CD14-positive monocyte (primary cell): Measurements from ENCODE around the gene FGFR3. TPM values are rescaled to one million over a fixed set of nuclear protein-coding genes. Genes with fewer than 3 reads are reported as not detected.

Experiments used
- DNase-seq, 3 donors: peaks; one replicate each; pipeline ENCODE4 v3.0.0-alpha.2; 2011 to 2022
- H2AFZ ChIP-seq: 2 replicates; pipeline ENCODE4 v1.6.0; 2012; ENCODE audit warnings: mild to moderate bottlenecking, low read depth, low read length, inconsistent platforms; ENCODE audit not compliant: insufficient read depth, poor library complexity, severe bottlenecking
- H3K27ac ChIP-seq, 2 donors: 1 replicate in 1 of 2; 2 replicates in 1 of 2; pipeline ENCODE4 v1.5.1; 2012 to 2013; ENCODE audit warnings: low read length in 2 of 2, control low read depth in 1 of 2, inconsistent platforms in 1 of 2, low read depth in 1 of 2, mild to moderate bottlenecking in 1 of 2
- H3K27me3 ChIP-seq, 2 donors: one replicate each; pipeline versions ENCODE4 v1.6.0 to v1.6.1; 2011 to 2013; ENCODE audit warnings: low read length in 2 of 2; ENCODE audit not compliant: control insufficient read depth in 2 of 2, insufficient read depth in 2 of 2
- H3K36me3 ChIP-seq, 2 donors: replicated peaks in 1 of 2; 1 replicate in 1 of 2; 2 replicates in 1 of 2; pipeline versions ENCODE4 v1.5.1 to v1.6.1; 2012 to 2013; ENCODE audit warnings: low read length in 2 of 2, control low read depth in 1 of 2, inconsistent platforms in 1 of 2, mild to moderate bottlenecking in 1 of 2; ENCODE audit not compliant: insufficient read depth in 2 of 2, control insufficient read depth in 1 of 2
- H3K4me1 ChIP-seq, 2 donors: 1 replicate in 1 of 2; 2 replicates in 1 of 2; pipeline versions ENCODE4 v1.5.1 to v1.6.1; 2012 to 2013; ENCODE audit warnings: low read length in 2 of 2, control low read depth in 1 of 2, inconsistent platforms in 1 of 2, mild to moderate bottlenecking in 1 of 2, moderate library complexity in 1 of 2; ENCODE audit not compliant: insufficient read depth in 2 of 2, control insufficient read depth in 1 of 2
- H3K4me2 ChIP-seq: replicated peaks from 2 replicates; pipeline ENCODE3; 2012; ENCODE audit warnings: low read length, moderate library complexity, mild to moderate bottlenecking; ENCODE audit not compliant: poor library complexity, severe bottlenecking; ENCODE audit errors: extremely low read depth
- H3K4me3 ChIP-seq, 3 experiments: fragments of 200-600 bp in 1 of 3; sonication (generic) in 1 of 3; replicated peaks in 1 of 3; 1 replicate in 2 of 3; 2 replicates in 1 of 3; pipeline ENCODE4 v1.5.1; 2011 to 2013; ENCODE audit warnings: low read length in 3 of 3, mild to moderate bottlenecking in 3 of 3, control low read depth in 2 of 3, low read depth in 2 of 3, inconsistent platforms in 1 of 3, moderate library complexity in 1 of 3
- H3K79me2 ChIP-seq: 2 replicates; pipeline ENCODE4 v1.6.0; 2012; ENCODE audit warnings: mild to moderate bottlenecking, control low read depth, inconsistent platforms, low read length, moderate library complexity; ENCODE audit not compliant: insufficient read depth
- H3K9ac ChIP-seq: 2 replicates; pipeline ENCODE4 v1.6.0; 2017; ENCODE audit warnings: low read length, mild to moderate bottlenecking; ENCODE audit not compliant: insufficient read depth, poor library complexity, severe bottlenecking
- H3K9me3 ChIP-seq, 2 donors: replicated peaks in 1 of 2; 1 replicate in 1 of 2; 2 replicates in 1 of 2; pipeline versions ENCODE4 v1.5.1 to v1.6.1; 2012 to 2013; ENCODE audit warnings: low read length in 2 of 2, control low read depth in 1 of 2; ENCODE audit not compliant: control insufficient read depth in 1 of 2, insufficient read depth in 1 of 2
- H4K20me1 ChIP-seq: 2 replicates; pipeline ENCODE4 v1.6.0; 2012; ENCODE audit warnings: mild to moderate bottlenecking, low read length, control low read depth, moderate library complexity; ENCODE audit not compliant: insufficient read depth
- H3K27ac Mint-ChIP-seq, 7 donors: one replicate each; pipeline ENCODE4 v1.8.0; 2020; ENCODE audit warnings: mild to moderate bottlenecking in 7 of 7, mixed read lengths in 7 of 7, moderate library complexity in 6 of 7, inconsistent platforms in 2 of 7
- H3K27me3 Mint-ChIP-seq, 3 donors: one replicate each; pipeline ENCODE4 v1.8.0; 2021 to 2022; ENCODE audit warnings: low read depth in 3 of 3, mild to moderate bottlenecking in 3 of 3, mixed read lengths in 3 of 3, moderate library complexity in 3 of 3, inconsistent platforms in 1 of 3
- H3K36me3 Mint-ChIP-seq, 2 donors: one replicate each; pipeline ENCODE4 v1.8.0; 2020; ENCODE audit warnings: mixed read lengths in 2 of 2, inconsistent platforms in 1 of 2, mild to moderate bottlenecking in 1 of 2
- H3K4me1 Mint-ChIP-seq: one replicate; pipeline ENCODE4 v1.8.0; 2020; ENCODE audit warnings: mild to moderate bottlenecking, mixed read lengths
- H3K4me3 Mint-ChIP-seq, 2 donors: one replicate each; pipeline ENCODE4 v1.8.0; 2020; ENCODE audit warnings: mild to moderate bottlenecking in 2 of 2, mixed read lengths in 2 of 2, moderate library complexity in 1 of 2
- H3K9me3 Mint-ChIP-seq, 7 donors: one replicate each; pipeline ENCODE4 v1.8.0; 2020 to 2022; ENCODE audit warnings: mixed read lengths in 7 of 7, mild to moderate bottlenecking in 6 of 7, moderate library complexity in 6 of 7, inconsistent platforms in 2 of 7
- WGBS: methylation state at CpG from one replicate; pipeline ENCODE4 v1.1.5; 2013; ENCODE audit warnings: missing lambda C conversion rate; ENCODE audit not compliant: insufficient coverage; 5-methylcytosine and 5-hydroxymethylcytosine counted together
- intact Hi-C, 2 donors: fragments of 100-400 bp; cut with micrococcal nuclease; formaldehyde crosslinking; loops; one replicate each; pipeline versions ENCODE4 v1.15.0 to v1.15.1; 2023
- polyA plus RNA-seq, 3 donors: library from polyadenylated mRNA; depleted of rRNA in 1 of 3; unstranded in 2 of 3; stranded (reverse) in 1 of 3; fragments of 300-500 nt in 2 of 3; fragments of >200 nt in 1 of 3; fragmentation: Illumina TruSeq in 2 of 3; gene quantifications; 1 replicate in 2 of 3; 2 replicates in 1 of 3; pipeline ENCODE4 v1.2.3, GENCODE V29; 2012 to 2021
- TF ChIP-seq, protein P1 (sequence below): fragments of 200-600 bp; IDR thresholded peaks from one replicate; pipeline ENCODE4 v1.8.0; 2022; ENCODE audit warnings: antibody characterized with exemption, mild to moderate bottlenecking

FGFR3 gene
- polyA plus RNA-seq, 3 donors = 0.07 TPM; not detected in 2

DNA sequence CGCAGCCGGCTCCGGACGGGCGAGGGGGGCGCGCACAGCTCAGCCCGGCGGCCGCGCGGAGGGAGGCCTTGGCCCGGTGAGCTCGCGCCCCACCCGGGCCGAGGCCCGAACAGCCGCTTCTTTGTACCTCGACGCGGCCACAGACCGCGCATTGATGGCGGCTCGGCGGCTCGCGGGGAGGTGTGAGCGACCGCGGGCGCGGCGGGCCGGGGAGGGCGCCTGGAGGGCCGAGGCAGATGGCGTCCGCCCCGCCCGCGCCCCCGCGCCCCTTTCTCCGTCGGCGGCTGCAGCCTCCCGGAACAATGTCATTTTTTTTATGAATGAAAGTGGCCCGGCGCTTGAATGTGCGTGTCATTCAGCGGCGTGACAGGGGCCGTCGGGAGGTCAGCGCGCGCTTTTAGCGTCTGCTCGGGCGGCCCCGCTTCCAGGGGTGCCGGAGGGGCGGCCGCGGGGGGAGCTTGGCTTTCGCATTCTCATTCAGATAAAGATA lies 1.8 kb downstream of the FGFR3 start:
- intact Hi-C loops = no loop called here
- H3K36me3 ChIP-seq = no peaks in the 10 kb centered on the region
- H3K27ac ChIP-seq = no peak overlapping the region
- H3K4me2 ChIP-seq = peak overlapping the region; percentile 59
- Mint-ChIP-seq H3K36me3 (no peaks in the 10 kb centered on the region), H3K4me3 (no peak overlapping the region), H3K27me3 (peaks cover 45 to 66% (median 47%) of the 10 kb centered on the region in 3 donors), H3K9me3 (peaks cover 0 to 5% (median 3%) of the 10 kb centered on the region in 7 donors), H3K4me1 (peaks cover 2% of the 10 kb centered on the region), H3K27ac (no peak overlapping the region)
- TF ChIP-seq, protein P1, sequence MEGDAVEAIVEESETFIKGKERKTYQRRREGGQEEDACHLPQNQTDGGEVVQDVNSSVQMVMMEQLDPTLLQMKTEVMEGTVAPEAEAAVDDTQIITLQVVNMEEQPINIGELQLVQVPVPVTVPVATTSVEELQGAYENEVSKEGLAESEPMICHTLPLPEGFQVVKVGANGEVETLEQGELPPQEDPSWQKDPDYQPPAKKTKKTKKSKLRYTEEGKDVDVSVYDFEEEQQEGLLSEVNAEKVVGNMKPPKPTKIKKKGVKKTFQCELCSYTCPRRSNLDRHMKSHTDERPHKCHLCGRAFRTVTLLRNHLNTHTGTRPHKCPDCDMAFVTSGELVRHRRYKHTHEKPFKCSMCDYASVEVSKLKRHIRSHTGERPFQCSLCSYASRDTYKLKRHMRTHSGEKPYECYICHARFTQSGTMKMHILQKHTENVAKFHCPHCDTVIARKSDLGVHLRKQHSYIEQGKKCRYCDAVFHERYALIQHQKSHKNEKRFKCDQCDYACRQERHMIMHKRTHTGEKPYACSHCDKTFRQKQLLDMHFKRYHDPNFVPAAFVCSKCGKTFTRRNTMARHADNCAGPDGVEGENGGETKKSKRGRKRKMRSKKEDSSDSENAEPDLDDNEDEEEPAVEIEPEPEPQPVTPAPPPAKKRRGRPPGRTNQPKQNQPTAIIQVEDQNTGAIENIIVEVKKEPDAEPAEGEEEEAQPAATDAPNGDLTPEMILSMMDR = no peak
- H3K9me3 ChIP-seq = no peaks in the 10 kb centered on the region
- H2AFZ ChIP-seq = no peak overlapping the region
- H3K4me3 ChIP-seq = no peak overlapping the region
- no peaks in the 10 kb centered on the region for H4K20me1 ChIP-seq
- under 1% methylated on average over 61 of the region's 68 CpGs for WGBS
- peaks cover 16 to 56% of the 10 kb centered on the region in 2 donors for H3K27me3 ChIP-seq
- no peak for DNase-seq
- peaks cover 5 to 16% of the 10 kb centered on the region in 2 donors for H3K4me1 ChIP-seq
- no peaks in the 10 kb centered on the region for H3K79me2 ChIP-seq
- no peak overlapping the region for H3K9ac ChIP-seq

- TF ChIP-seq, protein P1 = no peak
- Mint-ChIP-seq H3K9me3 (peaks cover 0 to 5% (median 3%) of the 10 kb centered on the region in 7 donors), H3K27ac (no peak overlapping the region), H3K4me1 (peaks cover 2% of the 10 kb centered on the region), H3K27me3 (peaks cover 42 to 64% (median 50%) of the 10 kb centered on the region in 3 donors), H3K36me3 (no peaks in the 10 kb centered on the region), H3K4me3 (peak overlapping the region in 1 of 2 donors; percentile 62)
- no peaks in the 10 kb centered on the region for H3K36me3 ChIP-seq
- no peak for DNase-seq
- no peak overlapping the region for H2AFZ ChIP-seq
- 62% methylated on average over 12 of the region's 32 CpGs for WGBS
- intact Hi-C loops = no loop called here
- H3K4me1 ChIP-seq = peaks cover 5 to 16% of the 10 kb centered on the region in 2 donors
- no peak overlapping the region for H3K9ac ChIP-seq
- peak overlapping the region; percentile 59 for H3K4me2 ChIP-seq
- H3K79me2 ChIP-seq = no peaks in the 10 kb centered on the region
- H3K27ac ChIP-seq = no peak overlapping the region
- peaks cover 16 to 56% of the 10 kb centered on the region in 2 donors for H3K27me3 ChIP-seq
- H3K9me3 ChIP-seq = no peaks in the 10 kb centered on the region
- H3K4me3 ChIP-seq = no peak overlapping the region
- H4K20me1 ChIP-seq = no peaks in the 10 kb centered on the region
Observed at GRCh38 chr4:1795299-1796195, 2.5 kb downstream of the FGFR3 start.
